ENCODE measurements around the gene ADORA2A.

The ADORA2A gene

DNA sequence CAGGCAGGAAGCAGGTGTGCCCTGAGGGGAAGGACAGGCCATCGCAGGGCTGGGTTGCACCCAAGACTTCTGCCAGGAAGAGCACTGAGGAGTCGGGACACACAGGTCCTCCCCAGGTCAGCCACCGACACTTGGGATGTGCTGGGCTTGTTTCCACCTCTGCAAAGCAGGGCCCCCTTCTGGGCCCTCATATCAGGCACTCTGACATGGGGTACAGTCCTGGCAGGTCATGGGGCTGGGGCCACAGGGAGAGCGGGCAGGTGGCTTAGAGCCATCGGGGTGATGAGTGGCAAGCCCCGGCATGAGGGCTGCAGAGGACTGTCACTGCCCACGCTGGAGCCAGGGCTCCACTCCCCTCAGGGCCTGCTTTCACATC lies 7.9 kb upstream of the ADORA2A start:
- no peak for DNase-seq

DNA sequence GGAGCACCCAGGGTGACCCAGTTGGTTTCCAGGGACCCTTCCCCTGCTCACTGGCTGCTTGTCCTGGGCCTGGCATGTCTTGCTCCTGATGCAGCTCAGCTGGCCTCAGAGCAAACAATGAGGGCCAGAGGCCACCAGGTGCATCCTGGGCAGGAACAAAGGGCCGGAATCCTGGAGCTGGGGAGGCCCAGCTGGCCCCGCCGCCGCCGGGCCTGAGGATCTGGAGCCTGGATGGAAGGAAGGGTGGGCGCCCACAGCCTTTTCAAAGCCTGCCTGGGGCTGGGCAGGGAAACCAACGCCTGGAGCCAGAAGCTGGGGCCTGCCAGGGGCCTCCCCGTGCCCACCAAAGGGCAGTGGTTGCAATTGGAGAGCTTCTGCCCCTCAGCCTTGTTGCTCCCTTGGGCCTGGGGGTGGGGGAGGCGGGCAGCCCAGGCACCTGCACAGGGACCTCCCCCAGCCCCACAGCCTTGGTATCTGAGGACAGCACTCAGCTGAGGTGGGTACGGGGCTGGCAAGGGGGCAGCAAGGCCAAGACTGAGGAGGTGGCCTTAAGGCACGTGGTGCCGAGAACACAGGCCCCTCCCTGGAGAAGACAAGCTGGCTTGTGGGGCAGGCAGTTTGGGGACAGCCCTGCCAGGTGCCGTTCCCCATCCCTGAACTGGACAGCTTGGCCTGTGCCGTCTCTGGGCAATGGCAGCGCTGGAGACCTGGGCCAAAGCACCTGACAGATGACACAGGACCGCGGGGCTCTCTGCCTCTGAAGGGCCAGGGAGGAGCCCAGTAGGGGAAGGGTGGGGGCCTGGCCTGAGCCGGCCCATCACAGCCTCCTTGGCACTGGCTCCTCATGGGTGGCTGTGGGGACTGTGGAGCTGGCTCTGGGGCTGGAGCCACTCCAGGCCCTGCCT lies 7.1 kb upstream of the ADORA2A start:
- no peak for DNase-seq

DNA sequence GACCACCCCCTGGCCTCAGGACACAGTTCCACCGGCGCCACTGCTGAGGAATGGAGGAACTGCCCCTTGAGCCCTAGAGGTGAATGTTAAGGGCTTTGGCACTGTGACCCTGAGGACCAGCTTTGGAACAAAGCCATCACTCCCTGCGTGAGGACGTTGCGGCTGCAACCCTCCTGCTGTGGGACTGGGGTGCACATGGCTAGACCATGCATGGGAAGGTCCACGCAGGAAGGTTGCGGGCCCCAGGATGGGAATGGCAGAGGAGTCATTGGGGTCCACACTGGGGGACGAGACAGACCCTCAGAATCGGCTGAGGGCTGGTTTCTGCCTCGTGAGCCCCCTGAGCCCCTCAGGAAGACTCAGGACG lies 6.4 kb upstream of the ADORA2A start:
- DNase-seq, result no peak

DNA sequence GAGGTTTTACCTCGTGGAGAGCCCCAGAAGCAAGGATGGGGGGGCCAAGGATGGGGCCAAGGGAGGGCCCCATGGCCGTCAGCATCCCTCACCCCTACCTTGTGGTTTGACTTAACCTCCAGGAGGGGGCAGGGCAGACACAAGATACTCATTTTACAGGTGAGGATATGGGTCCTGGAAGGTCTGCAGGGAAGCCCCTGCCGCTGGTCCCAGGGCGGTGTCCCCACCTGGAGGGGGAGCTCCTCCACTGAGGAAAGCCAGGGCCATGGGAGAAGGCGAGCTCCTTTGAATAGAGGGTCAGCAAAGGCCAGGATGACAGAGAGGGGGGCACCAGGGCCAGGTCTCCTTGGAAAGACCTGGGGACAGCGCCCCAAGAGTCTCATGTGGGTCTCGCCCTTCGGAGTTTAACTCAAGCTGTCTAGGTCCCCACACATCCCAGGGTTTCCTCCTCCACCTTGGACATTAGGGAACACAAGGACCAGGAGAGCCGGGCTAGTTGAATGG lies 5.9 kb upstream of the ADORA2A start:
- DNase-seq, result peak; percentile 65

GRCh38 chr22:24422102-24422665 lies 5.2 kb upstream of the ADORA2A start:
- no peak for DNase-seq

DNA sequence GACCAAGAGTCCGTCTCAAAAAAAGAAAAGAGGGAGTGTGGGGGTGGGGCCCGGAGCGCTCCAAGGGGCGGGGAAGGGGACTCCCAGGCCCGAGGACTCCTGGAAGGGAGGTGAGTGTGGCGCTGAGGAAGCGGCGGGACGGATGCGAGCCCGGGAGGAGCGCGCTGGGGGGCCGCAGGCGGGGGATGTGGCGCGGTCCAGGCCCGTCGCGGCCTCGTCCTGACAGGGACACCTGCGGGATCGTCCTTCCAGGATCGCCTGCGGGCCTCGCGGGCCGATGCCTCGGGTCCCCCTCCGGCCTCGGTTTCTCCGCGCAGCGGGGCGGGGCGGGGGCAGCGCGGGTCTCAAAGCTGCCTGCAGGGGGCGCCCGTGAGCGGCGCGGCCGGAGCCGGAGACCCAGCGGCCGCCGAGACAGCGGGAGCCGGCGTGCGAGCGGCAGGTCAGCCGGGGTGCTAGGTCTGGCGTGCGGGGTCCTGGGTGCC lies 3.8 kb upstream of the ADORA2A start:
- peak; percentile 42 for DNase-seq

- DNase-seq, result no peak
Observed at GRCh38 chr22:24424001-24424900, 3.1 kb upstream of the ADORA2A start.

DNA sequence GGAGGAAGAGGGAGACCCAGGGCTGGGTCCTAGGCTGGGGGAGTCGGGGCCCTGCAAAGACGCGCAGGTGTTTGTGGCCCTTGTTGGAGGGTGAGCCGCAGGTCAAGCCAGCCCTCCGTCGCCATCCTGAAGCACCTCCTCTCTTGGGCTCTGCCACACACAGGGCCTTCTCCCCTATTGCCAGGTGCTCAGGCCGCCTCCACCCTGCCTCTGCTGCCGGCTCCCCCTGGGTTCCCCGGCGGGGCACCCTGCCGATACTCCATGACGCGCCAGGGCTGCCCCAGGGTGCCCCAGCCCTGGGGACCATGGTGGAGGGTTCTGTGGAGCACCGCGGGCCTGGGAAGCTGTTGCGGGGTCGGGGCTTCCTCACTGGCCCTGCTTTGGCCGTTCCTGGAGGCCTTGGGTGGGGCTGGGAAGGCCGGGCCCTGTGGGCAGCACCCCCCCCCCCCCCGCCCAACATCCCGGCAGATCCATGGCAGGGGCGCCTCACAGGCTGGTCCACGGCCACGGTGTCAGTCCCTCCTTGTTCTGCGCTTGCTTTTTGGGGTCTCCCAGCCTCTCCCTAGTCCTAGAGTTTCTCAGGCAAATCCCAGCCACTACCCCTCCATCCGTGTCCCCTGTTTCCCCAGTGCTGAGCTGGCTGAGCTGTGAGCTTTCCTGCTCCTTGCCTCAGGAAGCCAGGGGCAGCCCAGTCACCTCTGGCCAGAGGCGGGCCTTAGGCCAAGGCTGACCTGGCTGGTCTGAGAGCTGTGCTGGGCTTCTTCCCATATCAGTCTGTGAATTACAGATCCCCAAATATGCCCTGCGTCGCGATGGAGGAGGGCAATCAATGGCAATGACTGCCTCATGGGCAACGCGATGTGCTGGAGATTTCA lies 2.3 kb upstream of the ADORA2A start:
- no peak for DNase-seq

DNA sequence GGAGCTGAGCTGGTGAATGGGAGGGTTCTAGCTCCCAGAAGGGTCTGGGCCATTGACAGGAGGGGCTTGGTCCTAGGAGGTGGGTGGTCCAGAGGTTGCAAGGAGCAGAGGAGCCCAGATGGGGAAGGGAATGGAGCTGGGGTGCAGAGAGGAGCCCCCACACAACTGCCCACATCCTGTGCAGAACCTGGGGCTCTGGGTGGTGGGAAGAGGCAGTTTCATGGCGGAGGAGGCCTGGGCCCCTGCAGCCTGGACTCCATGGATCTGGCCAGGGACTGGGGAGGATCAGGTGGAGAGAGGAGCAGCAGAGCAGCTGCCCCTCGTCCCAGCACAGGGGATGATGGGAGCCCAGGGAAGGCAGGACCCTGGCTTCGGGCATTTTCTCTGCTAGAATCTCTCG lies 963 bp upstream of the ADORA2A start:
- no peak for DNase-seq

DNA sequence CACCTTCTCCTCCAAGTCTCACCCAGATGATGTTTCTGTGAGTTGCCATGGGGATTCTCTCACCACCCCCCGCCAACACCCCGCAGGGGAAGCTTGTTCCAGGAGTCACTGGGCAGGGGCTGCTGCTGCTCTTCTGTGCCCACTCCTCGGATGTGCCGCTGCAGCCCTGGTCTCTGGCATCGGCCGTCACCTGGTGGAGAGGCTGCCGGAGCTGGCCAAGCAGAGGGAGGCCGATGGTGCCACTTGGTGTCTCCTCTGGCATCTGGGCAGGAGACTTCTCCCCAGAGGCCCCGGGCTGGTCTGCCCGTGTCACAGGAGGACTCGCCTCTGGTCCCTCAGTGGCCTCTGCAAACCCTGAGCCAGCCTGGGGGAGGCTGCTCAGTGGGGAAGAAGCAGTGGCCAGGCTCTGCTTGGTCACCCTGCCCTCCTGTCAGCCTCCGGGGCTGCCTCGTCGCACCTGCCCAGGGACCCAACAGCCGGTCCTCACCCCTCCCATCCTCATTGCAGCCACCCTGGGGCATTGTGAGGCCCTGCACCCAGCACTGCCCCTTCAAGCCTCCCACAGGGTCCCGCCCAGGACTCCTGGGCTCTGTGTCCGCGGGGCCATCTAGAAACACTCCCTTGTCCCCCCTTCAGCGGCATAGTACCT lies 424 bp upstream of the ADORA2A start:
- DNase-seq, result no peak

DNA sequence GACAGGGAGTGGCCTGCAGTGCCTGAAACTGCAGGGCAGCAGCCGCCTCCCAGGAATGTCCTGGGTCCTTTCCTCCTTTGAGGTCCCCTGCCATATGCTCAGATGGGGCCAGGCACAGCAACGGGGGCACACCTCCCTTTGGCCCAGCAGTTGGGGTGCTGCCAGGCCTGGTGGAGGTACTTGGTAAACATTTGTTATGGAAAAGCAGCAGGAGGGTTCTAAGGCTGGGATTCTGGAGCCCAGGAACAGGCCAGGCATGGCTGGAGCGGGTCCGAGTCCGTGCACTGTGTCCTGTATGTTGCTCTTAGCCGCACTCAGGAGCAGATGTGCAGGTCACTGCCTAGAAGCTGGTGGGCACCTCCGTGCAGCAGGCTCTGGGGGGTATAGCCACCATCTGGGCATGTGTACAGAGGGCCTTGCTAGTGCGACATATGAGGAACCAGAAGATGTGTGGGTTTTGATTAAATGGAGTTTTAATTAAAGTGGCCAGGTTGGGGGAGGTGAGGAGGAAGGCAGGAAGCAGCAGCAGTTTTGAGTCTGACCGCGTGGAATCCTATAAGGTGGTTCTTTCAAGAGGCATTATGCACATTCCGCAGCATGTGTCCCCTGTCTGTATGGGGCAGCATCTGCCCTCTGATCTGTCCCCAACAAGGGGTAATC lies 1.5 kb downstream of the ADORA2A start:
- DNase-seq, result peak; percentile 68

DNA sequence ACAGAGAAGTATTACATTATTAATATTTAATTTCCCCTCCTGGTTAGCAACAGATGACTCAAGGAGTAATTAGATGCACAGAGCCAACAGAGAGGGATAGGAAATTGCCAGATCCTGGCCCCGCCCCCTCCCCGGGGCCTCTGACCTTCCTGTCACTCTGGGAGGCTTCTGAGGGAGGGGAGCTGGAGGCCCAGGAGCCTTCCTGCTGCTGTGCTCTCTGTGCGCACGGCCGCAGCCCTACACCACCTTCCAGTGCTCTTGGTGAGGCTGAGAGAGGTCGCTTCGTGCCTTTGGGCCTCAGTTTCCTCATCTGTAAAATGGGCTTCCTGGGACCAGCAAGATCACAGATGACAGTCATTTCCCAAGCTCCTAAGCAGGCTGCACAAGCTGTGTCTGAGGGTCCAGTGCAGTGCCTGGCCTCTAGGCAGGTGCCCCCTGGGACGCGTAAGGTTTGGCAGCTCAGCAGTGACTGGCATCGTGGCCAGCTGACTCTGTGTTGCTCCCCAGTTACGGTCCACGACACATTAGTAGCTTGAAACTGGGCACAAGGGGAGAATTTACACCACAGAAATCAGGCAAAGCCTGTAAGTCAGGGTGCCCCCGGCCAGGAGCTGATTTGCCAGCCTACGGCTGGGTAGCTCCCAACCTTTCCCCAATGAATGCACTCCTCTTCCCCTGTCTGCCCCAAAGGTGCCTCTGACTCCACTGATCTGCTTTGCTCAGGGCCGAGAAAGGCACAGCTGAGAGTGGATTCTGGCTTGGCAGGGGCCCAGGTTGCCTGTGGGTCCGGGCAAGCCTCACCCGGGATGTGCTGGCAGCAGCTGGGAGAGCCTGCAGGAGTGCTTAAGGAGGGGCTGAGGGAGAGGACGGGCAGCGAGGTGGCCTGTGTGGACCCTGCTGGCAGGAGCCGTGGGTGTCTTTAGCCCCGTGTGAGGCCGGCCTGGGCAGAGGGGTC lies 2.3 kb downstream of the ADORA2A start:
- DNase-seq, result peak; percentile 68

- no peak for DNase-seq
Observed at GRCh38 chr22:24430431-24431308, 3.3 kb downstream of the ADORA2A start.

- no peak for DNase-seq
Observed at GRCh38 chr22:24431309-24432034, 4.1 kb downstream of the ADORA2A start.

DNA sequence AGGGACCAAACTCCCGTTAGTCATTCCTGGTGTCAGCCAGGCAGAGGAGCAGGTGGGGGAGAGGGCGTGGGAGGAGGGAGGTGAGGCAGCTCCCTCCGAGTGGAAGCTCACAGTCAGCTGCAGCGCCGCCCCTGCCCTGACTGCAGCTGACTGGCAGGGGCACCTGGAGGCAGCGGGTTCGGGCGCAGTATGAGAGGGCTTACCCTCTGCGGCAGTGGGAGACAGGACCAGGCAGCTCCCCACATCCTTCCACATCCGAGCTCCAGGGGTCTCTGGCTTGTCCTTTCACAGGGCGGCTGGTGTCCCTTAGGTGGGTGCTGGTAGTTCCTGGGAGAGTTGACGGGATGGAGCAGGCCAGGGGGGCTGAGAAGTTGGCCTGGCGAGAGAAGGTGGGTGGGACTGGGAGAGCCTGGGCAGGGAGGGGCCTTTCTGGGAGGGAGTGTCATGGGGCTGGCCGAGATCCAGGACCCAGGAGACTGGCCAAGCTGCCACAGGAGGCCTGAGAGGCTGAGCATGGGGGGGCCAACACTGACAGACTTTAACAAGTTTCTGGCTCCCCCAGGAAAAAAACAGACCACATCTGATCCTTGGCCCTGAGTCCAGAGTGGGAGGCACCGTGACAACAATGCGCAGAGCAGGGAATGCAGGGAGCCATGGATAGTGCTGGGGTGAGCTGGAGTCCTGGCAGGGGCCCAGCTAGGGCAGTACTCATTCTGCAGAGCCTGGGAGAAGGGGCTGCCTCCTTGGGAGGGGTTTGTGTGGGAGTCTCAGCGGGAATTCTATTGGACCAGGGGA lies 4.9 kb downstream of the ADORA2A start:
- no peak for DNase-seq

- DNase-seq, result no peak
Observed at GRCh38 chr22:24433001-24433827, 5.8 kb downstream of the ADORA2A start.

Data from NCI-H82 (cell line).